ENCODE measurements around the gene ZNF398.

DNA sequence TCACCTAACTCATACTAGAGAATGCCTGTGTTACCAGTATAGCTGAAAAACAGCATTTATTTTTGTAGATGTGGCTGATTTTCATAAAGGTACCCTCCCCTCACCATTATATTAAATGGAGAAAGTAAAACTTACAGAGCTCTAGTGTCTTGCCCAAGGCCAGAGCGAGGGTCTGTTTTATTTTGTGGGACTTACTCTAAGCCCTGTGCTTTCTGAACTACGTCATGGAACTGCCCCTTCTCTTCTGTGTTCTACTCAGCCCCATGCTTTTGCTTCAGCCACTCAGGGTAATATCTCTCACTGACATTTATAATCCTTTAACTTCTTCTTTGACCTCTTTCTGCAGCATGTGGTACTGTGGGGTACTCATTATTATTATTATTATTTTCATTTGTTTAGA, 46.4 kb upstream of the ZNF398 start:
- TF ChIP-seq, protein P1, sequence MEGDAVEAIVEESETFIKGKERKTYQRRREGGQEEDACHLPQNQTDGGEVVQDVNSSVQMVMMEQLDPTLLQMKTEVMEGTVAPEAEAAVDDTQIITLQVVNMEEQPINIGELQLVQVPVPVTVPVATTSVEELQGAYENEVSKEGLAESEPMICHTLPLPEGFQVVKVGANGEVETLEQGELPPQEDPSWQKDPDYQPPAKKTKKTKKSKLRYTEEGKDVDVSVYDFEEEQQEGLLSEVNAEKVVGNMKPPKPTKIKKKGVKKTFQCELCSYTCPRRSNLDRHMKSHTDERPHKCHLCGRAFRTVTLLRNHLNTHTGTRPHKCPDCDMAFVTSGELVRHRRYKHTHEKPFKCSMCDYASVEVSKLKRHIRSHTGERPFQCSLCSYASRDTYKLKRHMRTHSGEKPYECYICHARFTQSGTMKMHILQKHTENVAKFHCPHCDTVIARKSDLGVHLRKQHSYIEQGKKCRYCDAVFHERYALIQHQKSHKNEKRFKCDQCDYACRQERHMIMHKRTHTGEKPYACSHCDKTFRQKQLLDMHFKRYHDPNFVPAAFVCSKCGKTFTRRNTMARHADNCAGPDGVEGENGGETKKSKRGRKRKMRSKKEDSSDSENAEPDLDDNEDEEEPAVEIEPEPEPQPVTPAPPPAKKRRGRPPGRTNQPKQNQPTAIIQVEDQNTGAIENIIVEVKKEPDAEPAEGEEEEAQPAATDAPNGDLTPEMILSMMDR (IDR thresholded peaks at IDR 0.05): no peak
- TF ChIP-seq POLR2A (IDR thresholded peaks at IDR 0.05): no peak
